Measurements from ENCODE around the gene TMEM62.

DNA sequence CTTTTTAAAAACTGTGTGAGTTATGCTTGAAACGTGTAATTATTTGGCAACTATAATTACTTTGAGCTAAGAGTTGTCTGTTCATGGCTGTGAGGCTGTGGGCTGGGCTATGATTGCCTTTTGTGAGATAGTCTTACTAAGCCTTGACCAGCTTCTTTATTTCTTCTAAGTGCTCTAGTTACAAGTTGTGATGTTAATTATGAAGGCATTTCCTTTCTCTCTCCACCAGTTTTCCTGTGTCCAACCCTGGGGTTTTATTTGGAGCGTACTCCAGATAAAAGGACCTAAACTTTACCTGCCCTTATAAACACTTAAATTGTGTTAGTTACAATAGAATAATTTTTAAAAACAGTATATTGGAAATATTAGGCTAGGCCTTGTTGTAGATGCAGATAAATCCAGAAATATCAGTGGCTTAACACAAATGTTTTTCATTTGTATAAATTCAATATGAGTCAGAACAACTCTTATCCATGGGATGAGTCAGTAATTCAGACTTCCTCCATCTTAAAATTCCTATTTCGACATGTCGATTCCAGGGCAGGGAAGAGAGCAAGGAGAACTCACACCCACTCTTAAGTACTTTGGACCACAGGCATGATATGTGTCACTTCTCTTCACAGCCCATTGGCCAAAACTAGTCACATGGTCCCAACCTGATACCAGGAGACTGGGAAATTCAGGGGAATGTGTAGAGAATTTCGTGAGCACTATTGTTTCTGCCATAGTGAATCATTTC lies 17.0 kb downstream of the TMEM62 start:
- TF ChIP-seq, protein P1, sequence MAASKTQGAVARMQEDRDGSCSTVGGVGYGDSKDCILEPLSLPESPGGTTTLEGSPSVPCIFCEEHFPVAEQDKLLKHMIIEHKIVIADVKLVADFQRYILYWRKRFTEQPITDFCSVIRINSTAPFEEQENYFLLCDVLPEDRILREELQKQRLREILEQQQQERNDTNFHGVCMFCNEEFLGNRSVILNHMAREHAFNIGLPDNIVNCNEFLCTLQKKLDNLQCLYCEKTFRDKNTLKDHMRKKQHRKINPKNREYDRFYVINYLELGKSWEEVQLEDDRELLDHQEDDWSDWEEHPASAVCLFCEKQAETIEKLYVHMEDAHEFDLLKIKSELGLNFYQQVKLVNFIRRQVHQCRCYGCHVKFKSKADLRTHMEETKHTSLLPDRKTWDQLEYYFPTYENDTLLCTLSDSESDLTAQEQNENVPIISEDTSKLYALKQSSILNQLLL (CRISPR knock-in tag; IDR thresholded peaks at IDR 0.05; ENCODE audit: borderline replicate concordance), result no peak
- TF ChIP-seq, protein P2, sequence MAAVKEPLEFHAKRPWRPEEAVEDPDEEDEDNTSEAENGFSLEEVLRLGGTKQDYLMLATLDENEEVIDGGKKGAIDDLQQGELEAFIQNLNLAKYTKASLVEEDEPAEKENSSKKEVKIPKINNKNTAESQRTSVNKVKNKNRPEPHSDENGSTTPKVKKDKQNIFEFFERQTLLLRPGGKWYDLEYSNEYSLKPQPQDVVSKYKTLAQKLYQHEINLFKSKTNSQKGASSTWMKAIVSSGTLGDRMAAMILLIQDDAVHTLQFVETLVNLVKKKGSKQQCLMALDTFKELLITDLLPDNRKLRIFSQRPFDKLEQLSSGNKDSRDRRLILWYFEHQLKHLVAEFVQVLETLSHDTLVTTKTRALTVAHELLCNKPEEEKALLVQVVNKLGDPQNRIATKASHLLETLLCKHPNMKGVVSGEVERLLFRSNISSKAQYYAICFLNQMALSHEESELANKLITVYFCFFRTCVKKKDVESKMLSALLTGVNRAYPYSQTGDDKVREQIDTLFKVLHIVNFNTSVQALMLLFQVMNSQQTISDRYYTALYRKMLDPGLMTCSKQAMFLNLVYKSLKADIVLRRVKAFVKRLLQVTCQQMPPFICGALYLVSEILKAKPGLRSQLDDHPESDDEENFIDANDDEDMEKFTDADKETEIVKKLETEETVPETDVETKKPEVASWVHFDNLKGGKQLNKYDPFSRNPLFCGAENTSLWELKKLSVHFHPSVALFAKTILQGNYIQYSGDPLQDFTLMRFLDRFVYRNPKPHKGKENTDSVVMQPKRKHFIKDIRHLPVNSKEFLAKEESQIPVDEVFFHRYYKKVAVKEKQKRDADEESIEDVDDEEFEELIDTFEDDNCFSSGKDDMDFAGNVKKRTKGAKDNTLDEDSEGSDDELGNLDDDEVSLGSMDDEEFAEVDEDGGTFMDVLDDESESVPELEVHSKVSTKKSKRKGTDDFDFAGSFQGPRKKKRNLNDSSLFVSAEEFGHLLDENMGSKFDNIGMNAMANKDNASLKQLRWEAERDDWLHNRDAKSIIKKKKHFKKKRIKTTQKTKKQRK (IDR thresholded peaks at IDR 0.05; ENCODE audit: borderline replicate concordance, low read depth, low read length), result no peak

Data from K562 (cell line).